ENCODE measurements around the gene ENPP7.

- TF ChIP-seq CTCF (IDR thresholded peaks at IDR 0.05) (no peak), POLR2A (IDR thresholded peaks at IDR 0.05) (no peak)
Measured at GRCh38 chr17:79769570-79770506, 39.1 kb downstream of the ENPP7 start.
